ENCODE measurements around the gene HEXIM2. TPM values are rescaled to one million over a fixed set of nuclear protein-coding genes. Genes with fewer than 3 reads are reported as not detected.

The HEXIM2 gene
- total and polyA plus RNA-seq, 2 of the 13 experiments (the other 11 are each of a cell fraction or from before 2014, with no cell fraction given), result 27.1 to 32.4 TPM

GRCh38 chr17:45113424-45113754, 48.3 kb upstream of the HEXIM2 start (continued):
- TF ChIP-seq TRAFD1 (CRISPR knock-in tag; IDR thresholded peaks at IDR 0.05; ENCODE audit: borderline replicate concordance) (no peak), LCORL (IDR thresholded peaks at IDR 0.05) (no peak), LCORL (CRISPR knock-in tag; IDR thresholded peaks at IDR 0.05) (peak; percentile 87), TBX2 (CRISPR knock-in tag; IDR thresholded peaks at IDR 0.05; ENCODE audit: borderline replicate concordance) (no peak), ZMYM3 (CRISPR knock-in tag; IDR thresholded peaks at IDR 0.05) (0 out of 2 replicates have a peak, but pooled peaks have one; percentile 6), THRA (CRISPR knock-in tag; IDR thresholded peaks at IDR 0.05; ENCODE audit: borderline replicate concordance) (peak; percentile 89; the same call in 1 of the 2 replicates), ZFX (CRISPR knock-in tag; IDR thresholded peaks at IDR 0.05; ENCODE audit: low read depth) (peak; percentile 31; the same call in 1 of the 2 replicates), SAP130 (CRISPR knock-in tag; IDR thresholded peaks at IDR 0.05; ENCODE audit: low read depth) (peak; percentile 30; the same call in 1 of the 2 replicates), MTA1 (CRISPR knock-in tag; IDR thresholded peaks at IDR 0.05; ENCODE audit: borderline replicate concordance) (peak; percentile 82; the same call in 1 of the 2 replicates), ZNF782 (CRISPR knock-in tag; IDR thresholded peaks at IDR 0.05; ENCODE audit: borderline replicate concordance) (peak; percentile 37; the same call in 1 of the 2 replicates), PHF8 (CRISPR knock-in tag; IDR thresholded peaks at IDR 0.05) (no peak), ZNF331 (CRISPR knock-in tag; IDR thresholded peaks at IDR 0.05) (peak; percentile 54; the same call in 1 of the 2 replicates), SMAD3 (CRISPR knock-in tag; IDR thresholded peaks at IDR 0.05) (0 out of 2 replicates have a peak, but pooled peaks have one; percentile 25), ZNF274 (CRISPR knock-in tag; IDR thresholded peaks at IDR 0.05) (0 out of 2 replicates have a peak, but pooled peaks have one; percentile 41), KDM2A (CRISPR knock-in tag; IDR thresholded peaks at IDR 0.05; ENCODE audit: borderline replicate concordance, low read depth) (peak; percentile 27; the same call in 1 of the 2 replicates), MYPOP (CRISPR knock-in tag; IDR thresholded peaks at IDR 0.05) (no peak), MIXL1 (CRISPR knock-in tag; IDR thresholded peaks at IDR 0.05) (no peak), SOX6 (IDR thresholded peaks at IDR 0.05) (no peak), SOX6 (CRISPR knock-in tag; IDR thresholded peaks at IDR 0.05) (0 out of 2 replicates have a peak, but pooled peaks have one; percentile 15), RXRA (CRISPR knock-in tag; IDR thresholded peaks at IDR 0.05) (peak; percentile 93), ZNF354B (CRISPR knock-in tag; IDR thresholded peaks at IDR 0.05) (no peak), ZNF749 (CRISPR knock-in tag; IDR thresholded peaks at IDR 0.05; ENCODE audit: borderline replicate concordance) (no peak), SNAI1 (CRISPR knock-in tag; IDR thresholded peaks at IDR 0.05; ENCODE audit: borderline replicate concordance) (no peak), RNF2 (conservative IDR thresholded peaks at IDR 0.05; ENCODE audit: low read depth) (no peak), ETV5 (CRISPR knock-in tag; IDR thresholded peaks at IDR 0.05; ENCODE audit: borderline replicate concordance) (0 out of 2 replicates have a peak, but pooled peaks have one; percentile 11), SOX5 (CRISPR knock-in tag; IDR thresholded peaks at IDR 0.05; ENCODE audit: borderline replicate concordance) (0 out of 2 replicates have a peak, but pooled peaks have one; percentile 7), HNRNPUL1 (IDR thresholded peaks at IDR 0.05; ENCODE audit: low read depth, low read length) (no peak), TFDP2 (CRISPR knock-in tag; IDR thresholded peaks at IDR 0.05) (no peak), CENPX (CRISPR knock-in tag; IDR thresholded peaks at IDR 0.05) (no peak)
